HepG2 (cell line): ENCODE measurements around the gene PDE9A. TPM values are rescaled to one million over a fixed set of nuclear protein-coding genes. Genes with fewer than 3 reads are reported as not detected.

Experiments used
- HIC2 ChIP-seq: sonication (generic); formaldehyde crosslinking; IDR thresholded peaks from 2 replicates; pipeline ENCODE4 v1.9.0; 2022; ENCODE audit warnings: low read depth, missing genetic modification reagents
- IRX3 ChIP-seq: sonication (generic); formaldehyde crosslinking; IDR thresholded peaks from 2 replicates; pipeline ENCODE4 v1.8.1; 2023; ENCODE audit warnings: mild to moderate bottlenecking, low read depth, missing genetic modification reagents, borderline replicate concordance
- KIAA2018 ChIP-seq: sonication (generic); formaldehyde crosslinking; IDR thresholded peaks from 2 replicates; pipeline ENCODE4 v1.5.0; 2020; ENCODE audit warnings: mild to moderate bottlenecking, missing genetic modification reagents, borderline replicate concordance
- KLF11 ChIP-seq: IDR thresholded peaks from 2 replicates; pipeline ENCODE4 v1.6.1; 2016; ENCODE audit warnings: missing compliant biosample characterization
- MTF2 ChIP-seq: sonication (generic); formaldehyde crosslinking; IDR thresholded peaks from 2 replicates; pipeline ENCODE4 v1.5.0; 2020; ENCODE audit warnings: missing genetic modification reagents, borderline replicate concordance
- NR2F6 ChIP-seq, 2 experiments: IDR thresholded peaks; 2 replicates each; pipeline ENCODE4 v1.6.1; 2016; ENCODE audit warnings: antibody characterized with exemption in 1 of 2, mild to moderate bottlenecking in 1 of 2
- POLR2AphosphoS5 ChIP-seq: IDR thresholded peaks from 2 replicates; pipeline ENCODE4 v1.6.1; 2012; ENCODE audit warnings: low read depth, low read length
- RNF2 ChIP-seq: fragments of 450-650 bp; conservative IDR thresholded peaks from 2 replicates; pipeline ENCODE4 v1.6.1; 2016; ENCODE audit warnings: low read depth
- ZNF318 ChIP-seq: sonication (generic); formaldehyde crosslinking; IDR thresholded peaks from 2 replicates; pipeline ENCODE4 v1.4.0; 2020; ENCODE audit warnings: mild to moderate bottlenecking, missing genetic modification reagents
- ZNF761 ChIP-seq: sonication (generic); formaldehyde crosslinking; conservative IDR thresholded peaks from 2 replicates; pipeline ENCODE4 v1.4.0; 2020; ENCODE audit warnings: mild to moderate bottlenecking, missing genetic modification reagents
- ZNF790 ChIP-seq: sonication (generic); formaldehyde crosslinking; IDR thresholded peaks from 2 replicates; pipeline ENCODE4 v1.8.0; 2022; ENCODE audit warnings: missing genetic modification reagents, mild to moderate bottlenecking, borderline replicate concordance
- polyA plus RNA-seq, 8 experiments: library from polyadenylated mRNA; depleted of rRNA in 3 of 8; stranded (reverse) in 7 of 8; unstranded in 1 of 8; fragments of >200 nt; fragmentation: Illumina TruSeq in 4 of 8; extraction: Trizol in 4 of 8; gene quantifications; 2 replicates each; pipeline versions ENCODE4 v1.2.1 to v1.2.3, GENCODE V29; 2011 to 2016; ENCODE audit warnings: low read depth in 4 of 8, missing spikeins in 1 of 8, mixed read lengths in 1 of 8; ENCODE audit not compliant: insufficient read depth in 1 of 8
- total RNA-seq, 5 experiments: library from RNA; depleted of rRNA; stranded (reverse); fragments of >200 nt; fragmentation: Illumina TruSeq; extraction: Trizol; gene quantifications; 2 replicates each; pipeline ENCODE4 v1.2.3, GENCODE V29; 2016; ENCODE audit warnings: low read depth in 1 of 5

The PDE9A gene
- total and polyA plus RNA-seq, 2 of the 13 experiments (the other 11 are each of a cell fraction or from before 2014, with no cell fraction given), result 4.6 to 19.7 TPM

GRCh38 chr21:42640486-42640885, 12.9 kb upstream of the PDE9A start (continued):
- TF ChIP-seq ZNF318 (CRISPR knock-in tag) (no peak), IRX3 (CRISPR knock-in tag) (no peak), RNF2 (no peak), MTF2 (CRISPR knock-in tag) (no peak), ZNF761 (no peak), NR2F6 (IDR thresholded peaks at IDR 0.05) (no peak), NR2F6 (CRISPR knock-in tag; IDR thresholded peaks at IDR 0.05) (no peak), HIC2 (no peak), KLF11 (CRISPR knock-in tag) (no peak), ZNF790 (CRISPR knock-in tag) (no peak), KIAA2018 (no peak), POLR2AphosphoS5 (no peak)
